HepG2 (cell line): Measurements from ENCODE around the gene L3MBTL3. TPM values are rescaled to one million over a fixed set of nuclear protein-coding genes. Genes with fewer than 3 reads are reported as not detected.

Experiments
- ATAC-seq: fragments of 200-7000 bp; cut with Tn5 transposase; 3 replicates; pipeline ENCODE4 v1.9.1; 2020; ENCODE audit warnings: mild to moderate bottlenecking, moderate library complexity
- BruUV-seq: library from RNA; stranded (reverse); fragments of 400-500 nt; replicated peaks from 2 replicates; lab custom pipeline; 2021; lab: Mats Ljungman, UMichigan
- CTCF ChIA-PET: fragments of 300-600 bp; formaldehyde crosslinking; extraction: SDS; loops from one replicate; lab custom pipeline; 2021; ENCODE audit warnings: low total read pairs, inconsistent platforms, low intra/inter-chr PET ratio; lab: Yijun Ruan, JAX
- POLR2A ChIA-PET: fragments of 350-600 bp; sonication (Branson Sonifier 250); formaldehyde crosslinking; loops from one replicate; lab custom pipeline; 2020; ENCODE audit warnings: antibody characterized with exemption, inconsistent platforms; lab: Yijun Ruan, JAX
- DNase-seq: peaks from one replicate; pipeline ENCODE4 v3.0.0-alpha.2; 2015; ENCODE audit warnings: low spot score
- FAIRE-seq: peaks from 3 replicates; lab custom pipeline; 2011; peaks lifted over from hg19 to GRCh38; lab: Jason Lieb, UNC
- H2AFZ ChIP-seq: one replicate; pipeline ENCODE4 v1.6.1; 2011; ENCODE audit warnings: low read length, inconsistent platforms
- H3K27ac ChIP-seq: fragments of 300-600 bp; 3 replicates; pipeline ENCODE4 v1.8.0; 2011; ENCODE audit warnings: mixed run types, mild to moderate bottlenecking, mixed read lengths, low read length, inconsistent platforms; ENCODE audit not compliant: insufficient read depth; ENCODE audit errors: extremely low read length
- H3K27me3 ChIP-seq, 2 experiments: fragments of 200-600 bp in 1 of 2; 2 replicates in 1 of 2; 3 replicates in 1 of 2; pipeline versions ENCODE4 v1.6.0 to v1.8.0; 2011; ENCODE audit warnings: low read length in 2 of 2, mild to moderate bottlenecking in 2 of 2, moderate library complexity in 2 of 2, inconsistent platforms in 1 of 2; ENCODE audit not compliant: insufficient read depth in 2 of 2, control insufficient read depth in 1 of 2
- H3K36me3 ChIP-seq, 2 experiments: fragments of 200-600 bp in 1 of 2; replicated peaks in 1 of 2; 2 replicates in 1 of 2; 3 replicates in 1 of 2; pipeline versions ENCODE4 v1.5.1 to v1.8.0; 2011; ENCODE audit warnings: low read length in 2 of 2, inconsistent platforms in 1 of 2; ENCODE audit not compliant: insufficient read depth in 2 of 2, control insufficient read depth in 1 of 2
- H3K4me1 ChIP-seq: 2 replicates; pipeline ENCODE4 v1.5.1; 2012; ENCODE audit warnings: low read length, inconsistent platforms; ENCODE audit not compliant: insufficient read depth
- H3K4me2 ChIP-seq: 2 replicates; pipeline ENCODE4 v1.6.0; 2011; ENCODE audit warnings: low read depth, low read length, inconsistent platforms
- H3K4me3 ChIP-seq, 3 experiments: fragments of 200-600 bp in 1 of 3; sonication (generic), shearing (Covaris generic) in 1 of 3; replicated peaks in 1 of 3; 2 replicates each; pipeline ENCODE4 v1.5.1; 2011 to 2016; ENCODE audit warnings: low read length in 3 of 3, inconsistent platforms in 2 of 3, low read depth in 2 of 3, mild to moderate bottlenecking in 2 of 3, control low read depth in 1 of 3, mixed read lengths in 1 of 3; ENCODE audit not compliant: insufficient read depth in 1 of 3
- H3K79me2 ChIP-seq: one replicate; pipeline ENCODE4 v1.6.1; 2011; ENCODE audit warnings: low read length, inconsistent platforms; ENCODE audit not compliant: insufficient read depth
- H3K9ac ChIP-seq: 2 replicates; pipeline ENCODE4 v1.6.0; 2011; ENCODE audit warnings: mild to moderate bottlenecking, low read depth, low read length, inconsistent platforms; ENCODE audit not compliant: insufficient read depth
- H3K9me3 ChIP-seq: 2 replicates; pipeline ENCODE4 v1.5.1; 2012; ENCODE audit warnings: mild to moderate bottlenecking, low read length
- H4K20me1 ChIP-seq: 2 replicates; pipeline ENCODE4 v1.6.0; 2011; ENCODE audit warnings: inconsistent platforms, mild to moderate bottlenecking, low read length, moderate library complexity; ENCODE audit not compliant: insufficient read depth
- ARNTL ChIP-seq: sonication (generic); formaldehyde crosslinking; IDR thresholded peaks from 2 replicates; pipeline ENCODE4 v1.4.0; 2020; ENCODE audit warnings: mild to moderate bottlenecking, missing genetic modification reagents
- CBX1 ChIP-seq: IDR thresholded peaks from one replicate; pipeline ENCODE4 v1.6.1; 2016; ENCODE audit warnings: antibody characterized with exemption, low read depth
- CC2D1A ChIP-seq: sonication (generic); formaldehyde crosslinking; IDR thresholded peaks from 2 replicates; pipeline ENCODE4 v1.8.1; 2023; ENCODE audit warnings: mild to moderate bottlenecking, missing genetic modification reagents
- FOXP1 ChIP-seq, 2 experiments: fragments of 450-650 bp in 1 of 2; IDR thresholded peaks; 2 replicates each; pipeline ENCODE4 v1.6.1; 2017 to 2018; ENCODE audit warnings: antibody characterized with exemption in 1 of 2
- MAF1 ChIP-seq: sonication (generic); formaldehyde crosslinking; IDR thresholded peaks from 2 replicates; pipeline ENCODE4 v1.5.0; 2020; ENCODE audit warnings: missing genetic modification reagents, borderline replicate concordance
- PHB2 ChIP-seq: fragments of 450-650 bp; IDR thresholded peaks from 2 replicates; pipeline ENCODE4 v1.6.1; 2018; ENCODE audit not compliant: partially characterized antibody
- RBAK ChIP-seq: sonication (generic); formaldehyde crosslinking; IDR thresholded peaks from 2 replicates; pipeline ENCODE4 v1.5.1; 2020; ENCODE audit warnings: mild to moderate bottlenecking, missing genetic modification reagents
- TSC22D2 ChIP-seq: sonication (generic); formaldehyde crosslinking; IDR thresholded peaks from 2 replicates; pipeline ENCODE4 v1.5.1; 2020; ENCODE audit warnings: missing genetic modification reagents, mild to moderate bottlenecking, borderline replicate concordance
- ZFAT ChIP-seq: sonication (generic); formaldehyde crosslinking; conservative IDR thresholded peaks from 2 replicates; pipeline ENCODE4 v1.8.1; 2023; ENCODE audit warnings: missing genetic modification reagents, inconsistent platforms
- ZFP36L1 ChIP-seq: sonication (generic); formaldehyde crosslinking; IDR thresholded peaks from 2 replicates; pipeline ENCODE4 v1.8.0; 2022; ENCODE audit warnings: mild to moderate bottlenecking, missing genetic modification reagents, moderate library complexity
- ZFP82 ChIP-seq: sonication (generic); formaldehyde crosslinking; IDR thresholded peaks from 2 replicates; pipeline ENCODE4 v1.5.1; 2020; ENCODE audit warnings: mild to moderate bottlenecking, missing genetic modification reagents, borderline replicate concordance
- ZNF33A ChIP-seq: sonication (generic); formaldehyde crosslinking; IDR thresholded peaks from 2 replicates; pipeline ENCODE4 v1.5.1; 2020; ENCODE audit warnings: missing genetic modification reagents, mild to moderate bottlenecking, moderate library complexity, borderline replicate concordance
- ZNF552 ChIP-seq: sonication (generic); formaldehyde crosslinking; IDR thresholded peaks from 2 replicates; pipeline ENCODE4 v1.9.0; 2022; ENCODE audit warnings: missing genetic modification reagents, mild to moderate bottlenecking, borderline replicate concordance
- ZNF746 ChIP-seq: sonication (generic); formaldehyde crosslinking; IDR thresholded peaks from 2 replicates; pipeline ENCODE4 v1.8.0; 2022; ENCODE audit warnings: mild to moderate bottlenecking, missing genetic modification reagents
- WGBS: methylation state at CpG from one replicate; pipeline ENCODE4 v1.1.6; 2017; ENCODE audit warnings: low lambda C conversion rate; 5-methylcytosine and 5-hydroxymethylcytosine counted together
- in situ Hi-C: cut with HindIII; loops from 2 replicates; pipeline ENCODE4 v1.10.0; 2017; ENCODE audit warnings: low pct_unique_long_range_greater_than_20kb; ENCODE audit not compliant: extremely low pct_ligation_motif_present
- intact Hi-C: fragments of 100-400 bp; cut with micrococcal nuclease; formaldehyde crosslinking; loops from one replicate; pipeline ENCODE4 v1.10.0; 2022; ENCODE audit not compliant: unreplicated experiment
- polyA plus RNA-seq, 8 experiments: library from polyadenylated mRNA; depleted of rRNA in 3 of 8; stranded (reverse) in 7 of 8; unstranded in 1 of 8; fragments of >200 nt; fragmentation: Illumina TruSeq in 4 of 8; extraction: Trizol in 4 of 8; gene quantifications; 2 replicates each; pipeline versions ENCODE4 v1.2.1 to v1.2.3, GENCODE V29; 2011 to 2016; ENCODE audit warnings: low read depth in 4 of 8, missing spikeins in 1 of 8, mixed read lengths in 1 of 8; ENCODE audit not compliant: insufficient read depth in 1 of 8
- total RNA-seq, 5 experiments: library from RNA; depleted of rRNA; stranded (reverse); fragments of >200 nt; fragmentation: Illumina TruSeq; extraction: Trizol; gene quantifications; 2 replicates each; pipeline ENCODE4 v1.2.3, GENCODE V29; 2016; ENCODE audit warnings: low read depth in 1 of 5
- TF ChIP-seq, protein P1 (sequence below): IDR thresholded peaks from 2 replicates; pipeline ENCODE4 v1.6.1; 2012; ENCODE audit warnings: inconsistent platforms
- TF ChIP-seq, protein P2 (sequence below): sonication (generic); formaldehyde crosslinking; IDR thresholded peaks from 2 replicates; pipeline ENCODE4 v1.5.0; 2020; ENCODE audit warnings: missing genetic modification reagents, mild to moderate bottlenecking, borderline replicate concordance

L3MBTL3 gene
- total and polyA plus RNA-seq, 2 of the 13 experiments (the other 11 are each of a cell fraction or from before 2014, with no cell fraction given): 1.5 to 2.5 TPM

DNA sequence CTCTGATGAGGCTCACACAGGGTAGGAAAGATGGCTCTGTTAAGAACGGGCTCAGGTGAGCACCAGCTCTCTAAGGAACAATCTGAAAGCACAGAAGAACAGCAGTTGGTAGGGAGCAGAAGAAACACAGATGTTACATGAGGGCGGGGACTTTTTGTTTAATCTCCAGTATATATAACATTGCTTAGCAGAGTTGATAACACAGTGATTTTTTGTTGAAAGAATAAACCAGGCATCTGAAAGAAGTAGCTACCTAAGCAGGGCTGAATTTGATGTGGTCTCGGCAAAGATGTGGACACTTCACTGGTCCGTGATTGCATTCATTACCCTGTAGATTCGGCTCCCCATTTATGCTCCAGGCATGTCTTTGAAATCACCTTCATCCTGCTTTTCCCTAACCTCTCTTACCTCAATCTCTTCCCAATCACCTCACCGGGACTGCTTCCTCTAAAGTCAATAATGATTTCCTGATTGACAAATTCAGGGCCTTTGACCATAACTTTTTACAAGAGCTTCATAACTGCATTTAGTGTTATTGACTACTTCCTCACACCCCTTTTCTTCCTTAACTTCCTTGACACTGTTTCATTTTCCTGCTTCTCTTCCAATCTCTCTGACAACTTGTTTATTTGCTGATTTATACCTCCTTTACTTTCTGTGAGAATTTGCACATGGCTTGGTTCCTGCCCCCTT lies 170.0 kb downstream of the L3MBTL3 start (continued):
- TF ChIP-seq CBX1 (no peak), ZNF552 (CRISPR knock-in tag) (no peak)

DNA sequence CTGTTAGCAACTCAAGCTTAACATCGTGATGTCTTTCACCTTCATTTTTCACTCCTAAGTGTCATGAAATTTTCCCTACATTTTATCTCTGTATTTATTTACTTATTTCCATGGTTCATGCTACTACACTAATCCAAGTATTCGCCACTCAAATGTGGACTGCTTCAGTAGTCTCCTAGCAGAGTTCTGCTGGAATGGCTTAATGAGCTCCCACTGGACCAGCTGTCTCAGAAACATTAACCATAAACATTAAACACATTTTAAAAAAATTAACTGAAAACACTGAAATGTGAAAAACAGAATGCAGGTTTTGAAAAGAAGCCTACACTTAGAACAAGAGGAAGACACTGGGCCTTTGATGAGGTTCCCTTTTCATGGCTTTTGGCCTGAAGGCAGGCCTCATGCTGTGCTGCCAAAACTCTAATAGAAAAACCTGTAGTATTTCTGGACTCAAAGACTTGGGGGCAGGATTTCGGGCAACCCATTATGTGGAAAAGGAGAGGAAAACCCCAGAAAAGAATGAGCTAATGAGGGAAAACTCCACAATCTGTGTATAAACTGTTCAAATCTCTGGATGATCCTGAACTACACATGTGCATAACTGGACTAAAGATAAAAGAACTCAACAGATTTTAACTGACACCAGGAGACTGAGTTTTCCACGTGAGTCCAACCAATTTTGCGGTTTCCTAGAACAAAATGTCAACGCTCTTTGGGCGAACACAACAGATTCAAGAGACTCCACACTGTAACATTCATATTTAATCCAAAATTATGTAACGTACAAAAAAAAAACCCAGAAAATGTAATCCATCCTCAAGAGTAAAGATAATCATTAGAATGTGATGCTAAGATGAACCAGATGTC lies 171.4 kb downstream of the L3MBTL3 start:
- BruUV-seq: no TSS peak
- no peak for DNase-seq

More for the DNA sequence above, 171.4 kb downstream of the L3MBTL3 start:
- Histone ChIP-seq H3K27me3 (peaks cover 2 to 13% of the 10 kb centered on the region in 2 experiments; a peak in 3 of 5 replicates), H4K20me1 (no peaks in the 10 kb centered on the region), H3K9me3 (no peaks in the 10 kb centered on the region), H3K36me3 (no peaks in the 10 kb centered on the region), H3K4me2 (no peak overlapping the region), H3K9ac (no peak overlapping the region), H3K27ac (no peak overlapping the region), H3K4me1 (no peaks in the 10 kb centered on the region), H3K4me3 (no peak overlapping the region), H2AFZ (no peak overlapping the region), H3K79me2 (no peaks in the 10 kb centered on the region)
- in situ Hi-C loops: no loop called here
- FAIRE-seq (no peak), ATAC-seq (no peak)
- ChIA-PET POLR2A (no interaction called here), CTCF (no interaction called here)
- intact Hi-C loops: no loop called here
- no peak for TF ChIP-seq MAF1
- TF ChIP-seq ZFP36L1: no peak
- no peak for TF ChIP-seq PHB2
- TF ChIP-seq ZNF33A (CRISPR knock-in tag): no peak
- TF ChIP-seq, protein P1, sequence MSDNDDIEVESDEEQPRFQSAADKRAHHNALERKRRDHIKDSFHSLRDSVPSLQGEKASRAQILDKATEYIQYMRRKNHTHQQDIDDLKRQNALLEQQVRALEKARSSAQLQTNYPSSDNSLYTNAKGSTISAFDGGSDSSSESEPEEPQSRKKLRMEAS: no peak
- no peak for TF ChIP-seq TSC22D2
- TF ChIP-seq FOXP1 (IDR thresholded peaks at IDR 0.05): no peak
- no peak for TF ChIP-seq FOXP1 (CRISPR knock-in tag; IDR thresholded peaks at IDR 0.05)
- no peak for TF ChIP-seq CC2D1A (CRISPR knock-in tag)
- no peak for TF ChIP-seq ZNF746 (CRISPR knock-in tag)
- TF ChIP-seq RBAK (CRISPR knock-in tag): no peak
- no peak for TF ChIP-seq ZFAT (CRISPR knock-in tag)
- TF ChIP-seq ARNTL (CRISPR knock-in tag): no peak
- TF ChIP-seq, protein P2, sequence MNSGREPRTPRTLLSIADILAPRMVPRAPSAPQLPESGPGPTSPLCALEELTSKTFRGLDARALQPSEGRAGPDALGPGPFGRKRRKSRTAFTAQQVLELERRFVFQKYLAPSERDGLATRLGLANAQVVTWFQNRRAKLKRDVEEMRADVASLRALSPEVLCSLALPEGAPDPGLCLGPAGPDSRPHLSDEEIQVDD (CRISPR knock-in tag): no peak
- TF ChIP-seq ZFP82 (CRISPR knock-in tag): no peak
- 16% methylated on average over 8 of the region's 8 CpGs for WGBS
